Fibroblast of pulmonary artery (primary cell): ENCODE data around the gene GATA3.

Experiments
- DNase-seq: peaks from one replicate; pipeline ENCODE4 v3.0.0-alpha.2; 2010; ENCODE audit warnings: low read depth
- H3K4me3 ChIP-seq: replicated peaks from 2 replicates; pipeline ENCODE4 v1.5.1; 2011; ENCODE audit warnings: low read depth, mild to moderate bottlenecking, control low read depth, low read length, moderate library complexity
- TF ChIP-seq, protein P1 (sequence below): IDR thresholded peaks from 2 replicates; pipeline ENCODE4 v1.5.1; 2011; ENCODE audit warnings: mild to moderate bottlenecking, control low read depth, low read length, inconsistent platforms; ENCODE audit errors: missing control alignments

The GATA3 gene

DNA sequence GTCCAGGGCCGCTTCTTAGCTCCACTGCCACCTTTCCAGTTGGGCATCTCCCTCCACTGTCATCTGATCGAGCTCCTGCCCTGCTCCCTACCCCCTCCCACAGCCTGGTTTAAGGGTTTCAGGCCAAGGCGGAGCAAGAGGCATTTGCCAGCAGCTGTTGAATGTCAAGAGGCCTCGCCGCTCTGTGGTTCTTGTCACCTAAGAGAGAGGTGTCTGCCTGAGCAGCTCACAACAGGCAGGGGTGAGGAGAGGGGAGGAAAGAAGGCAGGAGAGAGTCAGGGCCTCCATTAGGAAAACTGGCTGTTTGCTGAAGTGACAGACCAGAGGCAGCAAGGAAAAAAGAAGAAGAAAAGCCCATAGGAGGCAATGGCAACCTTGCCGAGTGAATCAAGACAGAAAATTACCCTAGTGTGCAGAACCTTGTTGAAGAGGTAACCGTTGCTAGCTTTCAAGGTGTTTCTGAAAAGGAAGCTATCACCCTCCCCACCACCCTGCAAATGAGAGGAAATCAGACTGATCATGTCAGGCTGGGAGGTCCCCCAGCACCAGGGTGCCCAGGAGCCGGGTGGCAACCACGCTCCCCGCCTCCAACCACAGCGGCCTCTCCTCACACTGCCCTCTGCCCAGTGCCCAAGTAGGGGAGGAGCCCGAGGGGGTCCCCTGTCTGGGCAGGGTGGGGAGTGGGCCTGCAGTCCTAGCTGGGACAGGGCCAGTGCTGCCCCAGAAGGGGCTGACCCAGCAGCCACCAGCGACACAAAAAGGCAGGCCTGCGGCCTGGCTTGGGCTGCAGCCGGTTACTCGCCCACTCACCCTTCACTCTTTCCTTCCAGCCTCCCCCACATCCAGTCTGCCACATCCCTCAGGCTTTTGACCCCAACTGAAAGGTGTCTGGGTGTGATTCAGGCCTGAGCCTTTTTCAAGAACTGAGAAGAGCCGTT lies 7.1 kb downstream of the GATA3 start:
- no peak overlapping the region for H3K4me3 ChIP-seq
- TF ChIP-seq, protein P1, sequence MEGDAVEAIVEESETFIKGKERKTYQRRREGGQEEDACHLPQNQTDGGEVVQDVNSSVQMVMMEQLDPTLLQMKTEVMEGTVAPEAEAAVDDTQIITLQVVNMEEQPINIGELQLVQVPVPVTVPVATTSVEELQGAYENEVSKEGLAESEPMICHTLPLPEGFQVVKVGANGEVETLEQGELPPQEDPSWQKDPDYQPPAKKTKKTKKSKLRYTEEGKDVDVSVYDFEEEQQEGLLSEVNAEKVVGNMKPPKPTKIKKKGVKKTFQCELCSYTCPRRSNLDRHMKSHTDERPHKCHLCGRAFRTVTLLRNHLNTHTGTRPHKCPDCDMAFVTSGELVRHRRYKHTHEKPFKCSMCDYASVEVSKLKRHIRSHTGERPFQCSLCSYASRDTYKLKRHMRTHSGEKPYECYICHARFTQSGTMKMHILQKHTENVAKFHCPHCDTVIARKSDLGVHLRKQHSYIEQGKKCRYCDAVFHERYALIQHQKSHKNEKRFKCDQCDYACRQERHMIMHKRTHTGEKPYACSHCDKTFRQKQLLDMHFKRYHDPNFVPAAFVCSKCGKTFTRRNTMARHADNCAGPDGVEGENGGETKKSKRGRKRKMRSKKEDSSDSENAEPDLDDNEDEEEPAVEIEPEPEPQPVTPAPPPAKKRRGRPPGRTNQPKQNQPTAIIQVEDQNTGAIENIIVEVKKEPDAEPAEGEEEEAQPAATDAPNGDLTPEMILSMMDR, result no peak
- no peak for DNase-seq

GRCh38 chr10:8063128-8063908 lies 8.8 kb downstream of the GATA3 start:
- H3K4me3 ChIP-seq, result no peak overlapping the region
- DNase-seq, result no peak
- TF ChIP-seq, protein P1, result no peak

GRCh38 chr10:8063935-8064334 lies 9.4 kb downstream of the GATA3 start:
- H3K4me3 ChIP-seq, result no peak overlapping the region
- TF ChIP-seq, protein P1, result no peak
- DNase-seq, result no peak

DNA sequence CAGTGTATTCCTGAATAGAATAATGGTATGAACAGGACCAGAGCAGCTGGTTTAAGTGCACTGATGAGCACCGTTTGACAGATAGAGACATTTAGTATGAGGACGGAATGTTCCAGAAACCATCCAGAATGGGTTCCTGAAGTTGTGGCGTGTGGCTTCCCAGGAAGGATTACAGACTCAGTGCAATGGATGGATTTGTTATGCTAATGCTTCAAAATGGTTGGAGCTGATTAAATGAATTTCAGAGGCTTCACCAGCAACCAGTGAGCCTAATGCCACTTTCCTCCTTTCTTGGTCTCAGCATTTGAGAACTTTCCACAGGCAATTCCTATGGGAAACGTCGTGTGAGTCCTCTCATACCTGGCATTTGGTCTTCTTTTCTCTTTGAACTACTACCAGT lies 9.9 kb downstream of the GATA3 start:
- DNase-seq, result no peak
- H3K4me3 ChIP-seq, result no peak overlapping the region
- TF ChIP-seq, protein P1, result no peak

DNA sequence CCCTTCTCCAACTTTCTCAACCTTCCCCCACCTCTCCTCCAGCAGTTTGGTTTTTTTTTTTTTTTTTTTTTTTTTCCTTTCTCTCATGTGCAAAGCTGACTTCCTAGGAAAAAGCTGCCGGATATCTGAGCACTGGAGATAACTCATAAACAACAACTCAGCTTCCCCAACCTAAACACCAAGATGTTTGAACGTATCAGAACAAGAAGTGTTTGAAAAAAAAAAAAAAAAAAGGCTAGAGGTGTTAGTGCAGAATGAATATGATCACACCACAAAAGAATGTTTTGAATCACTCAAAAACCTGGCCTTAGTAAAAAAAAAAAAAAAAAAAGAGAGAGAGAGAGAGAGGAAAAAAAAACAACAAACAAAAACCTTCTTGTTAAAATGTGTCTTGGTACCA lies 11.2 kb downstream of the GATA3 start:
- H3K4me3 ChIP-seq, result no peak overlapping the region
- TF ChIP-seq, protein P1, result no peak
- no peak for DNase-seq

DNA sequence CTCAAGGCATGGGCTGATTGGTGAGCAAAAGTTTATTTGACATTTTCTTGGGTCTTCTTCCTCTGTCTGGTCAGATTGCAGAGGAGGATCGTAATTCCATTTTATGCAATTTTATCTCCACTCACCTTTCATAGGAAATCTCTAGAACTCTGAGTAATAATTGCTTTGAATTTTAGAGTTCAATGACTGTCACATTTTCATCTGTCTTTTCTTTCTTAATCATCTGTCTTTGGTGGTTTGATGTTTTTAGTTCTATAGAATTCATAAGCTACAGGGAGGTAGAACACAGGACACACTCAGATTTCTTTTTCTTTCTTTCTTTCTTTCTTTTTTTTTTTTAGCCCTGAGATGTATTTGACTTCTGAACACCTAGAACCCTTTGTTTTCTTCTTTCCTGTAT lies 11.6 kb downstream of the GATA3 start:
- TF ChIP-seq, protein P1, result no peak
- no peak overlapping the region for H3K4me3 ChIP-seq

More for the DNA sequence above, 11.6 kb downstream of the GATA3 start:
- DNase-seq, result no peak
